GM21786 (cell line): Measurements from ENCODE around the gene INHA.

Experiments used
- ATAC-seq: cut with Tn5 transposase; IDR thresholded peaks from one replicate; pipeline ENCODE4 v1.9.1; 2021; ENCODE audit not compliant: unreplicated experiment

INHA gene, protein sequence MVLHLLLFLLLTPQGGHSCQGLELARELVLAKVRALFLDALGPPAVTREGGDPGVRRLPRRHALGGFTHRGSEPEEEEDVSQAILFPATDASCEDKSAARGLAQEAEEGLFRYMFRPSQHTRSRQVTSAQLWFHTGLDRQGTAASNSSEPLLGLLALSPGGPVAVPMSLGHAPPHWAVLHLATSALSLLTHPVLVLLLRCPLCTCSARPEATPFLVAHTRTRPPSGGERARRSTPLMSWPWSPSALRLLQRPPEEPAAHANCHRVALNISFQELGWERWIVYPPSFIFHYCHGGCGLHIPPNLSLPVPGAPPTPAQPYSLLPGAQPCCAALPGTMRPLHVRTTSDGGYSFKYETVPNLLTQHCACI

GRCh38 chr2:219572237-219573001 is at the start of gene INHA:
Gene INHA (plus strand): TSS chr2:219572310. CDS start chr2:219572375, 65 bp downstream.
- ATAC-seq = no peak

- no peak for ATAC-seq
These were observed 49.0 kb upstream of the INHA start for GRCh38 chr2:219523031-219523671.

DNA sequence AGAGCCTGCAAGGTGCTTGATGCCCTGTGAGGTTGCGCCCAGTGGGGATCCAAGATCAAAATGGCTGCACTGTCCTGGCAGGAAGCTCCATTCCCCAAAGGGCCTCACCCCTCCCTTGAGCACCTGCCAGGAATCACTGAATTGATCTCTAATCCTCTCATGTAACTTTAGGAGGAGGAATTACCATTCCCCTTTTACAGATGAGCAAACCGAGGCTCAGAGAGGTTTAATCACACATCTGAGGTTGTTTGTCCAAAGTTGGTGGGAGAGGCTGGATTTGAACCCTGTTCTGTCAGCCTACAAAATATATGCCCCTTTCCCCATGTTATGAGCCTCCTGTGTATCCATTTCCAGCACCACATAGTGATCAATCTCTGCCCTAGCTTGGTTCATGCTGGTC is 47.3 kb upstream of the INHA start:
- ATAC-seq = no peak

DNA sequence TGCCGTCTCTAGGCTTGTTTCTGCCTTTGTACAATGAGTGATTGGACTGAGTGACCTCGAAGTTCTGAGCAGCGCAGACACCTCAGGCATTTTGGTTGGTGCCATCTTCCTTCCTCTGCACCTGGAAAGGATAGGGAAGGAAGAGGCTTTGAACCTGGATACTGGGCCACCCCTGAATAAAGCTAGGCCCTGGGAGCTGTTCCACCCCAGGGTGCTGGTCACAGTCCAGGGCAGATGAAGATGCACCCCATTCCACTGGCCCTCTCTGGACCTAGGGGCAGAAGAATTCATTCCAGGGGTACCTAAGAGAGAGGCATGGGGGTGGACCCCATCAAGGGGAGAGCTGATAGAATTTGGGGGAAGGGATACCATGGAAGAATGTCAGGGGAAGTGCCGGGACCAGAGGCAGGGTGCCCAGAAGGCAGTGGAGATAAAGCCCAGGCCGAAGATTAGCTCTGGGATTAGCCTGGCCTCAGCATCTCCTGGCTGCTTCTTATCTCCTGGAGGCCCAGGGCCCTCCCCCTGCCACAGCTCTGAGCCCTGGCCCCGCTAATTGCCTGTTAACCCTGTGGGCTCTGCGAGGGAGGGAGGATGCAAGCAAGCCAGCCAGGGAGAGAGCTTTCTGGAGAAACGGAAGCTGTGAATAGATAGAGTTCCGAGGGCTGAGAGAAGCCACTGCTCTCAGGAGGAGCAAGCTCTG is 46.4 kb upstream of the INHA start:
- ATAC-seq = no peak

DNA sequence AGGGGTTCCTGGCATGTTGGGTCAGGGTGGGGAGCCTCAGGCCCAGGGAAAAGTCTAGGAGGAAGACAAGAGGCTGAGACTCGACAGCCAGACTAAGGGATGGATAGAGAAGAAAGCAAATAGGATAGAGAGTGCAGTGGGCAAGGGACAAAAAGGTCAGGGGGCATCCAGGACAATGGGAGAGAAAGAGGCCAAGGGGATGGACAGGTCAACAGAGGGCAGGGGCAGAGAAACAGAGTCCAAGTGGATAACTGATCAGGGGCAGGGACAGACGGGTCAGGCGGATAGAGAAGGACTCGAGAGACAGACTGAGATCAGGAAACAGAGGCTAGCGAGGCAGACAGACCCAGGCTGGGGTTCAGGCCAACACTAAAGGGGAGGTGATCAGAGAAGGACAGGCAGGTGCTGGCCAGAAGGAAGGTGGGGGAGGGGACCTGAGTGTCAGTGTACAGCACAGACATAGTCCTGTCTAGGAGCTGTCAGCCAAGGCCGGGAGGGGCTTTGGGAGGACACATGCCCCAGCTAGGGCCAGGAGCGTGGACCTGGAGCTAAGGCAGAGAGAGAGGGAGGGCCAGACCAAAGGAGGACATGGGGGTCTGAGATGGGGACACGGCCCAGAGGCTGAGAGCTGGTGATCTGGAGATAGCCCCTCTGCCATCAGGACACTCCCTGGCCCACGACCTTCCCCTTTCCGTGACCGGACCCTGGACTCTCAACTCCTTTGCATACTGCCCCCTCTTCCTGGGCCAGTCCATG is 45.6 kb upstream of the INHA start:
- ATAC-seq = no peak

GRCh38 chr2:219527076-219527394 is 45.1 kb upstream of the INHA start:
- ATAC-seq = no peak

DNA sequence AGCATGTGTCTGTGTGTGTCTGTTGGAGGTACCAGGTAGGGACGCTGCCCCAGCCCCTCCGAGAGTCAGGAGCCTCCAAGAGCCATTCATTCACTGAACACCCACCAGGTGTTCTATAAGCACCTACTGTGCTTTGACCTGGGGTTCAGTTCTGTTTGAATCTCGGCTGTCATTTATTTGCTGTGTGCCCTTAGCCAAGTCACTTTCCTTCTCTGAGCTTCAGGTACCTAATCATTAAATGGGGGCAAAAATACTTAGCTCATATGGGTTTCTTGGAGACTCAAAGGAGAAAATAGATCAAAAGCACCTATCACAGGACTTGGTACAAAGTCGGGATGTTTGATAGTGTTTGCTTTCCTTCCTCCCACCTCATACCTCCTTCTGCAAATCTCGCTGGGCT is 44.6 kb upstream of the INHA start:
- ATAC-seq = no peak

GRCh38 chr2:219530048-219530963 is 41.8 kb upstream of the INHA start:
- peak; percentile 87 for ATAC-seq

DNA sequence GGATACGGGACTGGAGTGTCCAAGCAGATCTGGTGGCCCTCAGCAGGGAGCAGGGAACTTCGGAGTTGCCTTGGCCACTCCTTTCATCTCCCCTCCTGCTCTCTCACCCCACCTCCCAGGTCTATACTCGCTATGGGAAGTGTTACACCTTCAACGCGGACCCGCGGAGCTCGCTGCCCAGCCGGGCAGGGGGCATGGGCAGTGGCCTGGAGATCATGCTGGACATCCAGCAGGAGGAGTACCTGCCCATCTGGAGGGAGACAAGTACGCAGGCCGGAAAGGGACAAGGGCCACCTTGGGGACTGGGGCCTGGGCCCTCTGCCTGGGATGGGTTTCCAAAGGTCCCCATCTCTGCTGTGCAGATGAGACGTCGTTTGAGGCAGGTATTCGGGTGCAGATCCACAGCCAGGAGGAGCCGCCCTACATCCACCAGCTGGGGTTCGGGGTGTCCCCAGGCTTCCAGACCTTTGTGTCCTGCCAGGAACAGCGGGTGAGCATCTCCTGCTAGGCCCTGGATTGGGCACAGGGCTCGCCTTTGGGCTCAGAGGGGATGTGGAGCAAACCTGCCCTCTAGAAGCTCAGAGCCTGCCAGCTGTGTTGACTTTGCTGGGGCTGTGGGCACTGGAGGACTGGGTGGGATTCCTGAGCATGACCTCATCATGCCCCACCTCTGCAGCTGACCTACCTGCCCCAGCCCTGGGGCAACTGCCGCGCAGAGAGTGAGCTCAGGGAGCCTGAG is 40.3 kb upstream of the INHA start:
- no peak for ATAC-seq

DNA sequence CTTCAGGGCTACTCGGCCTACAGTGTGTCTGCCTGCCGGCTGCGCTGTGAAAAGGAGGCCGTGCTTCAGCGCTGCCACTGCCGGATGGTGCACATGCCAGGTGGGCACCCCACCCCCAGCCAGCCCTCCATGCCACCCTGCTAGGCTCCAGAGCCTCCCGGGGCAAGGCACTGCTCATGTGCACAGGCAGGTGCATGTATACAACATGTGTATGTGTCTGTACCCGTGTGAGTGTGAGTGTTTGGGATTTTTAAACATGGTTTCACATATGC is 39.8 kb upstream of the INHA start:
- ATAC-seq = no peak

- ATAC-seq = no peak
These were observed 38.0 kb upstream of the INHA start for GRCh38 chr2:219533930-219534661.

DNA sequence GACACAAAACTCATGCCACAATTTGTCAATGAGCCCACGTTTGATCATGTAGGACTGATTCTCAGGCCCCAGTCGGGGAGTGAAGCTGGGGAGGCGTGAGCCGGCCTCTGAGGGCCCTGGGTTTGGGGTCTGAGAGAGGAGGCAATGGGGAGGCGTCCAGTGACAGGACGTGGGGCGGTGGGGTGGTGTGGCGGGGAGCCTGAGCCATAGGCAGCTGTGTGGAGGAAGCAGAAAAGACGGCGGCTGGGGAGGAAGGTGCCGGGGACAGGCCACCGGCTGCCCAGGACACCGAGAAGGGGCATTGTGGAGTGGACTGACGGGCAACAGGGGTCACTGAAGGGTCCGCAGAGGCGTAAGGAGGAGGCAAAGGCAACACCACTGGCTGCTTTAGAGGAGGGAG is 35.7 kb upstream of the INHA start:
- ATAC-seq = no peak

- no peak for ATAC-seq
These were observed 35.1 kb upstream of the INHA start for GRCh38 chr2:219536967-219537366.

- no peak for ATAC-seq
These were observed 34.2 kb upstream of the INHA start for GRCh38 chr2:219537657-219538488.

DNA sequence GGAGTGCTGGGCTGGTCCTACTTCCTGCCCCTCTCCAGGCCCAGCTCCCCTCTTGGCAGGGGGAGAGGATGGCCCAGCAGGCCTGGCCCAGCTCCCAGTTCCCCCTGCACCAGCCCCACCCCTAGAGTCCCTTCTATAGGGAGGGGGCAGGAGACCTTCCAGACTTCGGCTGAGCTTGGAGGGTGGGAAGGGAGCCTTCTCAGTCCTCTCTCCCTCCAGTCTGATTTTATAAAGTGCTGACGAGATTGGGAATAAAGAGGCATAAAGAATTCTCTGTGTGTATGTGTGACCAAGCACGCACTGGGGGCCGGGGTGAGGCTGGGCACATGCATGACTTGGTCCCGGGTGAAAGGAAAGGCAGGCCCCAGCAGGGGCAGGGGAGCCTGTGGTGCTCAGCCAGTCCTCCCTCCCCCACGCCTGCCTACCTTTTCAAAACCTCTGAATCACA is 33.6 kb upstream of the INHA start:
- ATAC-seq = no peak

GRCh38 chr2:219538956-219539788 is 32.9 kb upstream of the INHA start:
- no peak for ATAC-seq
